GM18526 (cell line): ENCODE results near the gene SMIM10L2A.

Experiments used
- POLR2A ChIP-seq: IDR thresholded peaks from 3 replicates; pipeline ENCODE4 v1.6.1; 2011; ENCODE audit not compliant: insufficient read length; ENCODE audit errors: extremely low read depth

Gene SMIM10L2A

DNA sequence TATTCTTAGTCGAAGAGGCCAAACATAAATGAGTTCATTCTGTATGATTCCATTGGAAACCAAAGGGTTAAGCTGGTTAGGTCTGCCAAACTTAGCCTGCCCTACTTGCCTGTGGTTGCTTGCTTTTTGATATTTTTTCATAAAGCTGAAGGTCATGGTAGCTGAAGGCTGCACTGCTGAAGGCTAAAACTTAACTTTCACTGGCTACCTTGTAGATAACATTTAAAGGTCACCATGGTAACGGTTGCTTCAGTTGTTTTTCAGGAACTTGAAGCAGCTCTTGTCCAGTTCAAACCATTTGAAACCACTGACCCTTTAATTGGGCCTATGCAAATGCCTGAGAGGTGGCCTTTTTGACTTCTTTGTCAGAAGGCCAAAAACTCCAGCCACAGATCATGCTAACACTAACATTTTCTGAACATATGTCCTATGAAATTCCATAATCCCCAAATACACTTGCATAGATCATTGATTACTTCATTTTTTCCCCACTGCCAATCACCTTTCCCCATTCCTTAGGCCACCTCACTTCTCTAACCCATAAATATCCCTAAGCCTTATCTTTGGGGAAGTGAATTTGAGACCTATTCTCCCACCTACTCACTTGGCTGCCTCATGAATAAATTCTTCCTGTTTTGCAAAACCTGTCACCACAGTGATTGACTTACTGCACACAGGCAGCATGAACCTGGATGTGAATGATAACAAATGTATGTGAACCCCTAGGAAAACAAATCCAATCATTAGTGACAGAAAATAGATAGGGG lies 10.7 kb upstream of the SMIM10L2A start:
- TF ChIP-seq POLR2A, result no peak

DNA sequence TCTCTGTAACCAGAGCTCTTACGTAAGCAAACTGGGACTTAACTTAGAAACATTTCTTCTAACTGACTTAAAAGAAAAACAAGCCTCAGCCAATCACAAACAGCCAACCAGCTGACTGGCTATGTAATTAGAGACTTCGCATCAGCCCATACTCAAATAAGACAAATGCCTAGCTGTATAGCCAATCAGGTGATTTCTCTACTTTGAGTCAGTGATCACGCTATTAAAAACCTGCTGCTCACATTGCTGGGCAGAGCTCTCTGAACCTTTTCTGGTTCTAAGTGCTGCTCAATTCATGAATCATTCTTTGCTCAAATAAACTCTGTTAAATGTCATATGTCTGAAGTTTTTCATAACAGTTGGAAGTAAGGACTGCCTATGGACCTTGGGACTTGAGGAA lies 9.9 kb upstream of the SMIM10L2A start:
- TF ChIP-seq POLR2A, result no peak

DNA sequence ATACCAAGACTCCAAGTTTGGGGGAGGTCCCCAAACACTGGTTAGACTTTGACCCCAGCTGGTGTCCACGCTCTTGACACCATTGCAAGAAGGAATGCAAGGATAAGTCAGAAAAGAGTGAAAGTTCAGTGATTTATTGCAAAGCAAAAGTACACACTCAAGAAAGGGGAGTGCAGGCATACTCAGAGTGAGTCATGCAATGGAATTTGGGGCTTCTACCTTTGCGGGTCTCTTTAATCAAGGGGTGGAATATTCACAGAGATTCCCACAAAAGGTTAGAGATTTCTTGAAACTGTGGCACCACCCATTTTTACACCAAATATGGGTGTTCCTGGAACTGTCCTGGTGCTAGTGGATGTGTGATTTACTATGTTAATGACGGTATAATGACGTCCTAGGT lies 5.2 kb upstream of the SMIM10L2A start:
- no peak for TF ChIP-seq POLR2A

DNA sequence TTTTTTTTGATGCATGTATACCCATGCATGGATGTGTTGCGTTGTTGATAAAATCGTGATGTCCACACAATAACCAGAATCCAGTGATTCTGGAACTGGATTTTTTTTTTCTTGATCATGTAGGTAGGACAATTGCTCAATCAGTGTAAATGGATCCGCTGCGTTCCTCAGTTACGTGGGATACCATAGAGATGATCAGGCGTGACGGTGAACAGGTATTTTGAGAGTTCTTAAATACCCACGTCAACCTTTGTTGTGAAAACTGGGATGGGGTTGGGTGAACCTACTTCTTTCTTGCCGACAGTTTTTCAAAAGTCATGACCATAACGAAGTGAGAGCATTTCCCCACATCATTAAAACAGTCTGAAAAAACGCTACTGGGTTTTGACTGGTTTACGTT lies 913 bp upstream of the SMIM10L2A start:
- TF ChIP-seq POLR2A, result no peak

DNA sequence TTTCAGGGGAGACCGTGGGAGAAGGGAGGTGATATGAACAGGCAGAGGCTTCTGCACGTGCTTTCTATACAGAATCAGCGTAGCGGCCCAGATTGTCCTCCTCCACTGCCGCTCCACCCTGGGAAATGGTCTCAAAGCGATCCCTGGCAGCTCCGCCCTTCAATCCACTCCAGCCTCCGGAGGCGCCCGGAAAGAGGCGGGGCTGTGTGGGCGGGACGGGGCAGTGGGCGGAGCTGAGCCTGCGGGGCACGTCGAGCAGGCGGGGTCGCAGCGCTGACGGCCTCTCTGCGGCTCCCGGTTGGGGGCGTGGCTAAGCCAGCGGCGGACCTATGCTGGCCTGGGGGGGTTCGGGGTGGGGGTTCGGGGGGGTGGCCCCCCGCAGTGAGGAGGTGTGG lies 210 bp upstream of the SMIM10L2A start:
- no peak for TF ChIP-seq POLR2A

DNA sequence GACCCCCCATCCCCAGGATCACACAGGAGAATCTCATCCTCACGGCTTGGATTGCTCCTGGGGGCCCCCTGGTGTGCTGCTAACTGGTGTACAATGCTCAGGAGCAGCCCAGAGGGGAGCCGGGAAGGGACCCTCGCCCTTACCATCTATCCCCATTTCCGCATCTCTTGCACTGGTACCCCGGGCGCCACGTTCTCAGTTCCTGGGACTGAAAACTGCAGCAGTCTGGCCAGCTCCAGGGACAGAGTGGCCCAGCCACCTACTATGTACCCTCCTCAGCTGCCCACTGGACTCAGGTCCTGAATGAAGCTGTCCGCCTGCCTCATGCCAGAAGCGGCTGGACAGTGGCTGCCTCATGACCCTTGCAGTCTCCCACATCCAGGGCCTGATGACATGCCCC lies 2.7 kb downstream of the SMIM10L2A start:
- no peak for TF ChIP-seq POLR2A

DNA sequence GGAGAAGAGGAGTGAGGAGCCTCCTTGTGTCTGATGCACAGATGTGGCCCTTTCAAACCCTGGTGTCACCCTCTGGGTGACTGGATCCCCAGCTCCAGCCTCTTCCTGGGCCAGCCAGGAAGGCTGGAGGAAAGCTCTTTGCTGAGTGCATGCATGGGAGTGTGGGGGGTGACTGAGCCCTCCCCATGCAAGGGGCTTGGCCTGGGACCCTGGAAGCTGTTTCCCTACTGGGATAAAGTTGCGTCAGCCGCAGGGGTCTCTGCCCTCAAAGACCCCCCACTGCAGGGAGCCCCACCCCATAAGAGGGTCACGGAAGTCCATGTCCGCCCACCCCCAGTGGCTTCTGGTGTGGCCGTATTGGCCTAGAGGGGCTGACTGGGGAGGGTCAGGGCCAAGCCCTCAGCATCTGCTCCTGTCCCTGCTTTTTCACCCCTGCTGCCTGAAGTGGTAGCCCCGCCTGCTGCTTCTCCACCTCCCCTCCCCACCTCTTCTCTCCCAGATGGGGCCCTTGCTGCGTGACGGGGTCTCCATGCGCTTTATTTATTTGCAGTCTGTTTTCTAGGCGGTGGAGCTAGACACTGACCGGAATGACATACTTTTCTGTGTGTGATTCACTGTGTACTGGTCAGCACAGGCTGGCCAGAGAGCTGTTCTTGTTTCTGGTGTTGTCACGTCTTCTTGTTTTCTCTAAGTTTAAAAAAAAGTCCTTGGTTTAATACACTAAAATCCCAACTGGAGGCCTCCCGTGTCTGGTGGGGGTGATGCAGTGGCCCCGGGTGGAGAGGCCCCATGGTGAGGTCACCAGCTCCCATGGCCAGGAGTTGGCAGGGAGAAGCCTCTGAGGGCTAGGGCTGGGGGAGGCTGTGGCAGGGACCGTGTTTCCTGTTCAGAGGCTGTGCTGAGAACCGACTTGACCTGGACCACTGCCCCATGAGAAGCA lies 3.6 kb downstream of the SMIM10L2A start:
- no peak for TF ChIP-seq POLR2A

DNA sequence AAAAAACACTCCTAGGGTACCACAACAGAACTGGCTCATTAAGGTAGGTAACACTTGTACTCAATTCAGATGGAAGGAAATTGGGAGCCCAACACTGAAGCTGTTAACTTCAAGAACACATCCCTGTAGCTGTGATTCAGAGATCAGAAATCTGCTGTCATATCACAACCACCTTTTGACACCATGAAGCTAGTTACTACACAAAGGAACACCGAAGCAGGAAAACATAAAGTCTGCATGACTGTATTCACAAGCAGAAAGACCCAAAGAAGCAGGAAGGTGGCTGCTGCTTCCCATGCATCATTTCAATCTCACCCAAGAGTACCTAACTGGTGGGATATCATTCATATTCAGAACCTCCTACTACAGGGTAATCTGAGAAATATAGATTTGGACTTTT lies 7.7 kb downstream of the SMIM10L2A start:
- TF ChIP-seq POLR2A, result no peak

DNA sequence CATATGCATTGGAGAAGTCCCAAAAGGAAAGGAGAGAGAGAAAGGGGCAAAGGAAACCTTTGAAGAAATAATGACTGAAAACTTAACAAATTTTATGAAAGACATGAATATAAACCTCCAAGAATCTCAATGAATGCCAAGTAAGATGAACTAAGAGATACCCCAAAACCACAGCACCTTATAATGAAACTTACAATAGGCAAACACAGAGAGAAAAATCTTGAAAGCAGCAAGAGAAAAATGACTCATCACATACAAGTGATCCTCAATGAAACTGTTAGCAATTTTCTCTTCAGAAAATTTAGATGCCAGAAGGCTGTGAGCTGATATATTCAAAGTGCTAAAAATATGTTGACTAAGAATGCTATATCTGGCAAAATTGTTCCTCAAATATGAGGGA lies 10.1 kb downstream of the SMIM10L2A start:
- no peak for TF ChIP-seq POLR2A

DNA sequence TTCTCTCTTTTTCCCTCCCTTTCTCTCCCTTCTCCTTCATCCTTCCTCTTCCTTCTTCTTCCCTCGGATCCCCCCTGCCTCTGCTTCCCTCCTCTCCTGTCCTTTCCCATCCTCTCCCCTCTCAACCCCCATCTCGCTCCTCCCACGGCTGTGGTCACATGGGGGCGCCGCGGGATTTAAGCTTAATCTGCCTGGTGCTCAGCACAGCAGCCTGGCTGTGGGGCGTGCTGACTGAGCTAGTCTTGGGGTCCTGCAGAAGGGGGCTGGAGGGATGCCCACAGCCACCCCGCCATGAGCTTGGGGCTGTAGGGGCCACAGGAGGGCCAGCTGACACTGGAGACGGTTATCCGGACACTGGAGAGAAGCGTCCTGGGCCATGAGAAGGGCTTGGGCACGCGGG lies 10.7 kb downstream of the SMIM10L2A start:
- no peak for TF ChIP-seq POLR2A

DNA sequence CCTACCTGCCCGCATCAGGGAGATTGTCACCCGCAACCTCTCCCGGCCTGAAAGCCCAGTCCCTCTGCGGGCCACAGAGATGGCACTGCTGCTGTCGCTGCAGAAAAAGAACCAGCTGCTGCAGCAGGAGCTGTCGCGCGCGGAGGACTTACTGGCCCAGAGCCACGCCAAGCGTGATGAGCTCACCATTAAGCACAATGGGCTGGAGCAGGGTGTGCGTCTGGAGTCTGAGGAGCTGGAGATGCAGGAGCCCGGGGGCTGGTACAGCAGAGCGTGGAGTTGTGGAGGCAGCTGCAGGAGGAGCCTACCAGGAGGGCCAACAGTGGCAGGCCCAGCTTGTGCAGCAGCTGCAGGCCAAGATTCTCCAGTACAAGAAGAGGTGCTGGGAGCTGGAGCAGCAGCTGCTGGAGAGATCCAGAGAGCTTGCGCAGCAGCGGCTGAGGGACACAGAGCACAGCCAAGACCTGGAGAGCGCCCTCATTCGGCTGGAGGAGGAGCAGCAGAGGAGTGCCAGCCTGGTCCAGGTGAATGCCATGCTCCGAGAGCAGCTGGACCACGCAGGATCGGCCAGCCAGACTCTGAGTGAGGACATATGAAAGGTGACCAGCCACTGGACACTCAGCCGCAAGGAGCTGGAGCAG lies 11.3 kb downstream of the SMIM10L2A start:
- no peak for TF ChIP-seq POLR2A

DNA sequence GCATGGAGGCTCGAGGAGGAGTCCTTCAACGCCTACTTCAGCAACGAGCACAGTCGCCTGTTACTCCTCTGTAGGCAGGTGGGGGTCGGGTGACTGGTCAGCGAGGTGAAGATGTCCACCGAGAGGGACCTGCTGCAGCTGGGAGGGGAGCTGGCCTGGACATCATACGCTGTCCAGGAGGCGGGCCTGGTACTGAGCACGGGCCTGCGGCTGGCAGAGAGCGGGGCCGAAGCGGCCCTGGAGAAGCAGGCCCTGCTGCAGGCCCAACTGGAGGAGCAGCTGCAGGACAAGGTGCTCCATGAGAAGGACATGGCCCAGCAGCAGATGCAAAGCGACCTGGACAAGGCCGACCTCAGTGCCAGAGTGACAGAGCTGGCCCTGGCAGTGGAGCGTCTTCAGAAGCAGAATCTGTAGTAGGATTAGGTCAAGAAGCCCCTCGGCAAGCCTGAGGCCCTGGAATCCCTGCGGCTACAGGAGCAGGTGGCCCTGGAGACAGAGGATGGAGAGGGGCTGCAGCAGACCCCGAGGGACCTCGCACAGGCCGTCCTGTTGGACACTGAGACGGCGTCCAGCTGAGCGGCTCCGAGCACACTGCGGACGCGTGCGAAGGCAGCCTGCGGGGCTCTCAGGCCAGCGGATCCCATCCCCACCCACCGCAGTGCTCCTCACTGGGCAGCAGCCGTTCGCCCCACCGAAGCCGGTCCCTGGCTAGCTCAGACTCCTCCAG lies 11.9 kb downstream of the SMIM10L2A start:
- no peak for TF ChIP-seq POLR2A

DNA sequence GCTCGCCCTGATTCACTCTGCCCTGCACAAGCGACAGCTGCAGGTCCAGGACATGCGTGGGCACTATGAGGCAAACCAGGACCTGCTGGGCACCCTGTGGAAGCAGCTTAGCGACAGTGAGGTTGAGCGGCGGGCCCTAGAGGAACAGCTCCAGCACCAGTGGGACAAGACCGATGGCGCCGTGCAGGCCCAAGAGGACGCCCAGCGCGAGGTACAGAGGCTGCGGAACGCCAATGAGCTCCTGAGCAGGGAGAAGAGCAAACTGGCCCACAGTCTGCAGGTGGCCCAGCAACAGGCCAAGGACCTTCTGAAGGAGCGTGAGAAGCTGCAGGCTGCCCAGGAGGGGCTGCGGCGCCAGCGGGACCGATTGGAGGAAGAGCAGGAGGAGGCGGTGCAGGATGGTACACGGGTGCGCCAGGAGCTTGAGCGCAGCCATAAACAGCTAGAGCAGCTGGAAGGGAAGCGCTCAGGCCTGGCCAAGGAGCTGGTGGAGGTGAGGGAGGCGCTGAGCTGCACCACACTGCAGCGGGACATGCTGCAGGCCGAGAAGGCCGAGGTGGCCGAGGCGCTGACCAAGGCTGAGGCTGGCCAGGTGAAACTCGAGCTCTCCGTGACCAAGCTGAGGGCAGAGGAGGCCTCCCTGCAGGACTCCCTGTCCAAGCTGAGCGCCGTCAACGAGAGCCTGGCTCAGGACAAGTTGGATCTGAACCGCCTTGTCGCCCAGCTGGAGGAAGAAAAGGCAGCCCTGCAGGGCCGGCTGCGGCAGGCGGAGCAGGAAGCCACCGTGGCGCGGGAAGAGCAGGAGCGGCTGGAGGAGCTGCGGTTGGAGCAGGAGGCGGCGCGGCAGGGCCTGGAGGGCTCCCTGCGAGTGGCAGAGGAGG lies 12.8 kb downstream of the SMIM10L2A start:
- no peak for TF ChIP-seq POLR2A
